Measurements from ENCODE around the gene WFDC10A. TPM values are rescaled to one million over a fixed set of nuclear protein-coding genes. Genes with fewer than 3 reads are reported as not detected.

Gene WFDC10A
- total RNA-seq = not detected in 2 replicates
- not detected for total RNA-seq (2013)
- not detected in 2 replicates for polyA plus RNA-seq
- 0.43 TPM in 1 of 2 replicates, not detected in the other for polyA minus RNA-seq

DNA sequence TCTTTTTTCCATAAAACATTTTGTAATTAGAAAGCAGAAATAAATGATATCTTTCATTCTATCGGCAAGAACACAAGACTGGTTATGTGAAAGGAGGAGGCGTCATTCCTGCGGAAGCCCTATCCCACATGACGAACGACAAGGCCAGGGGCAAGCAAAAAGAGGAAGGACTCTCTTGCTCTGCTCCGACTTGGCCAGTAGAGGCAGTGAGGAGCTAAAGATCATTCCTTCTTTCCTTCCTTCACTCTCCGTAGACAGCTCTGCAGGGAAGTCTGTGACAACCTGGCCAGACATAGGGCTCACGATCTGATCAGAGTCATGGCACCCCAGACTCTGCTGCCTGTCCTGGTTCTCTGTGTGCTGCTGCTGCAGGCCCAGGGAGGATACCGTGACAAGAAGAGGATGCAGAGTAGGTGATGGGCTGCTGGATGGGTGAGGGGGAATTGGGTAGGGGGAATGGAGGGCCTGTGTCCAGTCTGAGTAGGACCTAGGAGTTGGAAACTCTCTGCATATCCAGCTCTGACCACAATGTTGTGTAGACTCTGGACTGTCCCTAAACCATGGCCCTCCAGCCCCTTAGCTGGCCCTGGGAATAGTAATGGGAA lies at the start of gene WFDC10A:
Gene WFDC10A, plus strand, starts transcription at position 244 of the 605 bp plus-strand sequence. Its CDS starts 75 bp downstream, at position 319.
- H3K9ac ChIP-seq (ENCODE audit: low read length) = no peak within 1 kb of the TSS
- Mint-ChIP-seq H3K9me3 (ENCODE audit: insufficient read depth) (no peaks in the 10 kb centered on the region), H3K27ac (no peak within 1 kb of the TSS), H3K4me1 (peaks cover 4% of the 10 kb centered on the region), H3K4me3 (peak within 1 kb of the TSS; percentile 32), H3K27me3 (peaks cover 37% of the 10 kb centered on the region)
- no peak within 1 kb of the TSS for H3K4me3 ChIP-seq (ENCODE audit: control extremely low read depth in 1 of 5, extremely low read depth in 1 of 5, insufficient read depth in 1 of 5, low read depth in 2 of 5, low read length in 4 of 5)
- no peak within 1 kb of the TSS for H3K27ac ChIP-seq (ENCODE audit: low read length in 2 of 2)
- ChIA-PET POLR2A (no interaction called here), CTCF (interaction anchor here (0.6 to 3.1 kb wide), 8 partner anchors 10 to 268 kb away, joined by 3 to 18 read pairs (median 4); no protein-coding TSS in a partner anchor)
- no peaks in the 10 kb centered on the region for H4K20me1 ChIP-seq (ENCODE audit: control insufficient read depth, insufficient read depth, low read length, poor library complexity, severe bottlenecking)
- ATAC-seq (ENCODE audit: low read depth) (peak; percentile 67), DNase-seq (peak; percentile 54)
- intact Hi-C loops (cut with micrococcal nuclease) = loop anchor here (1.0 kb wide), 1 partner anchor 142 kb away; no protein-coding TSS in a partner anchor
- peaks cover 0 to 4% (median 0%) of the 10 kb centered on the region in 4 experiments for H3K27me3 ChIP-seq (replicated peaks in 1 of 4; ENCODE audit: control extremely low read depth in 1 of 4, control insufficient read depth in 3 of 4, insufficient read depth in 4 of 4, low read length in 3 of 4)
- peak within 1 kb of the TSS; percentile 42 for H3K4me2 ChIP-seq (replicated peaks; ENCODE audit: low read depth, low read length, poor library complexity, severe bottlenecking)
- peak within 1 kb of the TSS; percentile 68 for H2AFZ ChIP-seq (ENCODE audit: insufficient read depth, low read depth, low read length, poor library complexity, severe bottlenecking)
- H3K9me3 ChIP-seq (ENCODE audit: control extremely low read depth in 1 of 3, control insufficient read depth in 2 of 3, insufficient read depth in 1 of 3, low read length in 2 of 3) = peaks cover 0 to 4% (median 0%) of the 10 kb centered on the region in 3 donors
- TF ChIP-seq, protein P1, sequence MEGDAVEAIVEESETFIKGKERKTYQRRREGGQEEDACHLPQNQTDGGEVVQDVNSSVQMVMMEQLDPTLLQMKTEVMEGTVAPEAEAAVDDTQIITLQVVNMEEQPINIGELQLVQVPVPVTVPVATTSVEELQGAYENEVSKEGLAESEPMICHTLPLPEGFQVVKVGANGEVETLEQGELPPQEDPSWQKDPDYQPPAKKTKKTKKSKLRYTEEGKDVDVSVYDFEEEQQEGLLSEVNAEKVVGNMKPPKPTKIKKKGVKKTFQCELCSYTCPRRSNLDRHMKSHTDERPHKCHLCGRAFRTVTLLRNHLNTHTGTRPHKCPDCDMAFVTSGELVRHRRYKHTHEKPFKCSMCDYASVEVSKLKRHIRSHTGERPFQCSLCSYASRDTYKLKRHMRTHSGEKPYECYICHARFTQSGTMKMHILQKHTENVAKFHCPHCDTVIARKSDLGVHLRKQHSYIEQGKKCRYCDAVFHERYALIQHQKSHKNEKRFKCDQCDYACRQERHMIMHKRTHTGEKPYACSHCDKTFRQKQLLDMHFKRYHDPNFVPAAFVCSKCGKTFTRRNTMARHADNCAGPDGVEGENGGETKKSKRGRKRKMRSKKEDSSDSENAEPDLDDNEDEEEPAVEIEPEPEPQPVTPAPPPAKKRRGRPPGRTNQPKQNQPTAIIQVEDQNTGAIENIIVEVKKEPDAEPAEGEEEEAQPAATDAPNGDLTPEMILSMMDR (IDR thresholded peaks at IDR 0.05) = peak; percentile 78
- TF ChIP-seq EZH2 (IDR thresholded peaks at IDR 0.05; ENCODE audit: borderline replicate concordance, insufficient read depth, low read depth, low read length, poor library complexity, severe bottlenecking) = no peak
- peaks cover 4 to 5% of the 10 kb centered on the region in 2 donors for H3K4me1 ChIP-seq (ENCODE audit: control insufficient read depth in 2 of 2, insufficient read depth in 2 of 2, low read length in 2 of 2)
- H3K36me3 ChIP-seq (replicated peaks in 1 of 2; ENCODE audit: control extremely low read depth in 1 of 2, control insufficient read depth in 1 of 2, extremely low read depth in 1 of 2, insufficient read depth in 2 of 2, low read length in 1 of 2) = no peaks in the 10 kb centered on the region
- no peaks in the 10 kb centered on the region for H3K79me2 ChIP-seq (ENCODE audit: control insufficient read depth, insufficient read depth, low read length)
- WGBS (ENCODE audit: insufficient coverage) = 17% methylated on average over 9 of the region's 9 CpGs

DNA sequence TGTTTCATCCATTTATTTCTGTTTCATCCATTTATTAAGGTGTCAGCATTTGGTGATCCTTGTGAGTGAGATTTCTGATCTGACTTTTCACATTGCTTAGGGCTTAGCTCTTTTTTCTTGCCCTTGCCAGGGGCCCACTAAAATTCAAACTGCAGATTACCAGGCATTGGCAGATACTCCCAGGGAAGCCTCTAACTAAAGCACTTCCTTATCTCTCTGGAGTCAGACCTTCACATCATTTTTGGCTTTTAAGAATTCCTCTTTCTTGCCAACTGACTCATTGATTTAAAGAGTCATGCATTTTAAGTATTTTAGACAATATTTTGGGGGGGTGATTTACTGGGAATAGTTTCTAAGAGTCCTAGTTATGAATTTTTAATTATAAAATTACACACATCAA lies 47.8 kb upstream of the WFDC10A start:
- Histone ChIP-seq H3K27ac (ENCODE audit: low read length in 2 of 2) (no peak overlapping the region), H3K79me2 (ENCODE audit: control insufficient read depth, insufficient read depth, low read length) (no peaks in the 10 kb centered on the region), H3K27me3 (replicated peaks in 1 of 4; ENCODE audit: control extremely low read depth in 1 of 4, control insufficient read depth in 3 of 4, insufficient read depth in 4 of 4, low read length in 3 of 4) (peaks cover 0 to 8% (median 4%) of the 10 kb centered on the region in 4 experiments), H3K4me1 (ENCODE audit: control insufficient read depth in 2 of 2, insufficient read depth in 2 of 2, low read length in 2 of 2) (no peaks in the 10 kb centered on the region), H3K9me3 (ENCODE audit: control extremely low read depth in 1 of 3, control insufficient read depth in 2 of 3, insufficient read depth in 1 of 3, low read length in 2 of 3) (no peaks in the 10 kb centered on the region), H3K9ac (ENCODE audit: low read length) (no peak overlapping the region), H3K36me3 (replicated peaks in 1 of 2; ENCODE audit: control extremely low read depth in 1 of 2, control insufficient read depth in 1 of 2, extremely low read depth in 1 of 2, insufficient read depth in 2 of 2, low read length in 1 of 2) (no peaks in the 10 kb centered on the region), H3K4me2 (replicated peaks; ENCODE audit: low read depth, low read length, poor library complexity, severe bottlenecking) (no peak overlapping the region), H4K20me1 (ENCODE audit: control insufficient read depth, insufficient read depth, low read length, poor library complexity, severe bottlenecking) (no peaks in the 10 kb centered on the region), H2AFZ (ENCODE audit: insufficient read depth, low read depth, low read length, poor library complexity, severe bottlenecking) (no peak overlapping the region), H3K4me3 (ENCODE audit: control extremely low read depth in 1 of 5, extremely low read depth in 1 of 5, insufficient read depth in 1 of 5, low read depth in 2 of 5, low read length in 4 of 5) (no peak overlapping the region)
- no peak for DNase-seq
- intact Hi-C loops (cut with micrococcal nuclease) = no loop called here
- H3K4me3 Mint-ChIP-seq = no peak overlapping the region
- ChIA-PET POLR2A (no interaction called here), CTCF (no interaction called here)
- H3K4me1 Mint-ChIP-seq = no peaks in the 10 kb centered on the region
- TF ChIP-seq, protein P1 (IDR thresholded peaks at IDR 0.05) = no peak
- no peak for TF ChIP-seq EZH2 (IDR thresholded peaks at IDR 0.05; ENCODE audit: borderline replicate concordance, insufficient read depth, low read depth, low read length, poor library complexity, severe bottlenecking)
- H3K27ac Mint-ChIP-seq = no peak overlapping the region
- ATAC-seq (ENCODE audit: low read depth) = no peak
- peaks cover 35% of the 10 kb centered on the region for H3K27me3 Mint-ChIP-seq
- no peaks in the 10 kb centered on the region for H3K9me3 Mint-ChIP-seq (ENCODE audit: insufficient read depth)

All from B cell (primary cell).